ENCODE measurements around the gene RAD51B. TPM values are rescaled to one million over a fixed set of nuclear protein-coding genes. Genes with fewer than 3 reads are reported as not detected.

The RAD51B gene
- total and polyA plus RNA-seq, 2 of the 13 experiments (the other 11 are each of a cell fraction or from before 2014, with no cell fraction given) = 7.0 to 9.5 TPM

DNA sequence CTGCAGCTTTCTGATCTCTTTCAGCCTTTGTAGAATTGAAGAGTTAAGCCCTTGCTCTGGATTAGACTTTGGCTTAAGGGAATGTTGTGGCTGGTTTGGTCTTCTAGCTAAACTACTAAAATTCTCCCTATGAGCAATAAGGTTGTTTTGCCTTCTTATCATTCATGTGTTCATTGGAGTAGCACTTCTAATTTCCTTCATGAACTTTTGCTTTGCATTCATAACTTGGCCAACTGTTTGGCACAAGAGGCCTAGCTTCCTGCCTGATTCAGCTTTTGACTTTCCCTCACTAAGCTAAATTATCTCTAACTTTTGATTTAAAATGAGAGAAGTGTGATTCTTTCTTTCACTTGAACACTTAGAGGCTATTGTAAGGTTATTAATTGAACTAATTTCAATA, 384.3 kb downstream of the RAD51B start:
- no peak overlapping the region for H3K27ac ChIP-seq (ENCODE audit: extremely low read length, insufficient read depth, low read length)
- H3K9me3 ChIP-seq (ENCODE audit: low read length) = no peaks in the 10 kb centered on the region
- DNase-seq (ENCODE audit: low spot score) (no peak), FAIRE-seq (no peak), ATAC-seq (no peak)
- no peaks in the 10 kb centered on the region for H3K27me3 ChIP-seq (ENCODE audit: control insufficient read depth in 1 of 2, insufficient read depth in 2 of 2, low read length in 2 of 2)
- H4K20me1 ChIP-seq (ENCODE audit: insufficient read depth, low read length) = no peaks in the 10 kb centered on the region
- H3K4me1 ChIP-seq (ENCODE audit: insufficient read depth, low read length) = peaks cover 8% of the 10 kb centered on the region
- H3K9ac ChIP-seq (ENCODE audit: insufficient read depth, low read depth, low read length) = no peak overlapping the region
- no peaks in the 10 kb centered on the region for H3K79me2 ChIP-seq (ENCODE audit: insufficient read depth, low read length)
- TF ChIP-seq JUN (CRISPR knock-in tag; IDR thresholded peaks at IDR 0.05) (no peak), RFX5 (IDR thresholded peaks at IDR 0.05; ENCODE audit: low read depth, low read length) (no peak), ZNF546 (CRISPR knock-in tag; conservative IDR thresholded peaks at IDR 0.05) (no peak), NR2C2 (CRISPR knock-in tag; IDR thresholded peaks at IDR 0.05; ENCODE audit: borderline replicate concordance) (no peak), SP5 (CRISPR knock-in tag; IDR thresholded peaks at IDR 0.05; ENCODE audit: borderline replicate concordance, low read depth) (no peak), ZNF850 (CRISPR knock-in tag; conservative IDR thresholded peaks at IDR 0.05) (no peak), ZNF557 (CRISPR knock-in tag; IDR thresholded peaks at IDR 0.05) (no peak), E2F5 (CRISPR knock-in tag; conservative IDR thresholded peaks at IDR 0.05) (no peak), HIVEP1 (CRISPR knock-in tag; IDR thresholded peaks at IDR 0.05) (no peak), ZNF580 (CRISPR knock-in tag; IDR thresholded peaks at IDR 0.05; ENCODE audit: borderline replicate concordance, low read depth) (no peak), HOXD1 (CRISPR knock-in tag; IDR thresholded peaks at IDR 0.05) (no peak), ZNF264 (CRISPR knock-in tag; IDR thresholded peaks at IDR 0.05) (no peak), LBX2 (CRISPR knock-in tag; IDR thresholded peaks at IDR 0.05; ENCODE audit: borderline replicate concordance) (no peak), EEA1 (CRISPR knock-in tag; IDR thresholded peaks at IDR 0.05; ENCODE audit: borderline replicate concordance) (no peak)
- TF ChIP-seq, protein P1, sequence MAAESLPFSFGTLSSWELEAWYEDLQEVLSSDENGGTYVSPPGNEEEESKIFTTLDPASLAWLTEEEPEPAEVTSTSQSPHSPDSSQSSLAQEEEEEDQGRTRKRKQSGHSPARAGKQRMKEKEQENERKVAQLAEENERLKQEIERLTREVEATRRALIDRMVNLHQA (CRISPR knock-in tag; IDR thresholded peaks at IDR 0.05) = no peak
- intact Hi-C loops (cut with micrococcal nuclease; ENCODE audit: unreplicated experiment) = no loop called here
- ChIA-PET CTCF (ENCODE audit: low intra/inter-chr PET ratio, low total read pairs) (no interaction called here), POLR2A (interaction anchor here (0.9 kb wide), 1 partner anchor 12 kb away, joined by 3 read pairs; no protein-coding TSS in a partner anchor)
- in situ Hi-C loops (cut with HindIII; ENCODE audit: extremely low pct_ligation_motif_present, low pct_unique_long_range_greater_than_20kb) = no loop called here
- H3K36me3 ChIP-seq (replicated peaks in 1 of 2; ENCODE audit: control insufficient read depth in 1 of 2, insufficient read depth in 2 of 2, low read length in 2 of 2) = no peaks in the 10 kb centered on the region
- H3K4me3 ChIP-seq (replicated peaks in 1 of 3; ENCODE audit: insufficient read depth in 1 of 3, low read depth in 2 of 3, low read length in 3 of 3) = no peak overlapping the region
- no TSS peak for BruUV-seq (replicated peaks)
- no peak overlapping the region for H2AFZ ChIP-seq (ENCODE audit: low read length)
- no peak overlapping the region for H3K4me2 ChIP-seq (ENCODE audit: low read depth, low read length)

Data from HepG2 (cell line).